ENCODE measurements around the gene TRIM65. TPM values are rescaled to one million over a fixed set of nuclear protein-coding genes. Genes with fewer than 3 reads are reported as not detected.

The TRIM65 gene
- total and polyA plus RNA-seq, 2 of the 13 experiments (the other 11 are each of a cell fraction or from before 2014, with no cell fraction given) = 10.3 to 22.4 TPM

DNA sequence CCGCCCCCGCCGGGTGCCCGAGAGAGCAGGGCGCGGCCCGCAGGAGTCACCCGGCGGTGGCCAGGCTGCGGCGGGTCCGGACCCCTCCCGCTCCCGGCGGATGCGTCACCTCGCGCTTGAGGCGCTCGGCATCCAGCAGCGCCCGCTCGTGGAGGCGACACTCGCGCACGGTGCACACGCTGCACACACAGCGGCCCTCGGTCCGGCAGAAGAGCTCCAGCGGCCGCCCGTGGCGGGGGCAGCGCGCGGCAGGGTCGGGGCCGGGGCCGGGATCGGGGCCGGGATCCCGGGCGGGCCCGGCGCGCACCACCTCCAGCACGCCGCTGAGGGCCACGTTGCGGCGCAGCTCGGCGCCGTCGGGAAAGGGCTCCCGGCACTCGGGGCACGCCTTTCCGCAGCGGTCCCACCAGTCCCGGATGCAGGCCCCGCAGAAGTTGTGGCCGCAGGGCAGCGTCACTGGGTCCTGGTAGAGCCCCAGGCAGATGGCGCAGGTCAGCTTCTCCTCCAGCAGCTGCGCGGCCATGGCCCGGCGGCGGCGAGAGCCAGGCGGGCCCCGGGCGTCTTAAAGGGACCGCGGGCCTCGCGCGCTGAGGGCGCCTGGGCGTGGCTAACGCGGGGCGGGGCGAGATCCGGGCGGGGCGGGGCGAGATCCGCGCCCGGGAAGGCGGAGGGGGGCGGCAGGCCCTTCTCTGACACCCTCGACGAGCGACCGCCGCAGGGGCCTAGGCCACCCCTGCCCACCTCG is at the start of gene TRIM65 (continued):
- TF ChIP-seq ZNF282 (IDR thresholded peaks at IDR 0.05; ENCODE audit: partially characterized antibody) (no peak), ZBTB38 (CRISPR knock-in tag; IDR thresholded peaks at IDR 0.05) (no peak; the same call in 1 of the 2 replicates), ZNF569 (CRISPR knock-in tag; IDR thresholded peaks at IDR 0.05; ENCODE audit: borderline replicate concordance) (no peak), ZNF556 (CRISPR knock-in tag; IDR thresholded peaks at IDR 0.05; ENCODE audit: borderline replicate concordance) (peak; percentile 81; the same call in 1 of the 2 replicates), MYC (CRISPR knock-in tag; IDR thresholded peaks at IDR 0.05; ENCODE audit: borderline replicate concordance) (peak; percentile 78), ZNF224 (CRISPR knock-in tag; IDR thresholded peaks at IDR 0.05) (no peak), ATF7 (IDR thresholded peaks at IDR 0.05) (no peak), ATF7 (CRISPR knock-in tag; IDR thresholded peaks at IDR 0.05) (no peak), ZNF781 (CRISPR knock-in tag; IDR thresholded peaks at IDR 0.05; ENCODE audit: borderline replicate concordance, not compliant biosample characterization) (no peak), ZKSCAN8 (CRISPR knock-in tag; IDR thresholded peaks at IDR 0.05; ENCODE audit: borderline replicate concordance) (no peak), MYNN (CRISPR knock-in tag; IDR thresholded peaks at IDR 0.05; ENCODE audit: low read depth) (no peak), SMYD3 (CRISPR knock-in tag; IDR thresholded peaks at IDR 0.05) (no peak), RFXAP (CRISPR knock-in tag; IDR thresholded peaks at IDR 0.05; ENCODE audit: borderline replicate concordance) (no peak), ZNF207 (IDR thresholded peaks at IDR 0.05; ENCODE audit: borderline replicate concordance) (no peak), ZFP62 (CRISPR knock-in tag; IDR thresholded peaks at IDR 0.05) (no peak), CBX2 (IDR thresholded peaks at IDR 0.05; ENCODE audit: low read depth, low read length) (no peak), CBX2 (CRISPR knock-in tag; IDR thresholded peaks at IDR 0.05; ENCODE audit: low read depth) (no peak), ZNF276 (CRISPR knock-in tag; IDR thresholded peaks at IDR 0.05; ENCODE audit: low read depth) (0 out of 2 replicates have a peak, but pooled peaks have one; percentile 69), KAT2B (IDR thresholded peaks at IDR 0.05; ENCODE audit: borderline replicate concordance, low read depth, low read length) (no peak), ZNF616 (CRISPR knock-in tag; IDR thresholded peaks at IDR 0.05; ENCODE audit: low read depth) (peak; percentile 70; the same call in 1 of the 2 replicates), ZNF564 (CRISPR knock-in tag; IDR thresholded peaks at IDR 0.05) (peak; percentile 58; the same call in 1 of the 2 replicates)
- TF ChIP-seq, protein P1, sequence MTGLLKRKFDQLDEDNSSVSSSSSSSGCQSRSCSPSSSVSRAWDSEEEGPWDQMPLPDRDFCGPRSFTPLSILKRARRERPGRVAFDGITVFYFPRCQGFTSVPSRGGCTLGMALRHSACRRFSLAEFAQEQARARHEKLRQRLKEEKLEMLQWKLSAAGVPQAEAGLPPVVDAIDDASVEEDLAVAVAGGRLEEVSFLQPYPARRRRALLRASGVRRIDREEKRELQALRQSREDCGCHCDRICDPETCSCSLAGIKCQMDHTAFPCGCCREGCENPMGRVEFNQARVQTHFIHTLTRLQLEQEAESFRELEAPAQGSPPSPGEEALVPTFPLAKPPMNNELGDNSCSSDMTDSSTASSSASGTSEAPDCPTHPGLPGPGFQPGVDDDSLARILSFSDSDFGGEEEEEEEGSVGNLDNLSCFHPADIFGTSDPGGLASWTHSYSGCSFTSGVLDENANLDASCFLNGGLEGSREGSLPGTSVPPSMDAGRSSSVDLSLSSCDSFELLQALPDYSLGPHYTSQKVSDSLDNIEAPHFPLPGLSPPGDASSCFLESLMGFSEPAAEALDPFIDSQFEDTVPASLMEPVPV (CRISPR knock-in tag; IDR thresholded peaks at IDR 0.05) = peak; percentile 89
- TF ChIP-seq, protein P2, sequence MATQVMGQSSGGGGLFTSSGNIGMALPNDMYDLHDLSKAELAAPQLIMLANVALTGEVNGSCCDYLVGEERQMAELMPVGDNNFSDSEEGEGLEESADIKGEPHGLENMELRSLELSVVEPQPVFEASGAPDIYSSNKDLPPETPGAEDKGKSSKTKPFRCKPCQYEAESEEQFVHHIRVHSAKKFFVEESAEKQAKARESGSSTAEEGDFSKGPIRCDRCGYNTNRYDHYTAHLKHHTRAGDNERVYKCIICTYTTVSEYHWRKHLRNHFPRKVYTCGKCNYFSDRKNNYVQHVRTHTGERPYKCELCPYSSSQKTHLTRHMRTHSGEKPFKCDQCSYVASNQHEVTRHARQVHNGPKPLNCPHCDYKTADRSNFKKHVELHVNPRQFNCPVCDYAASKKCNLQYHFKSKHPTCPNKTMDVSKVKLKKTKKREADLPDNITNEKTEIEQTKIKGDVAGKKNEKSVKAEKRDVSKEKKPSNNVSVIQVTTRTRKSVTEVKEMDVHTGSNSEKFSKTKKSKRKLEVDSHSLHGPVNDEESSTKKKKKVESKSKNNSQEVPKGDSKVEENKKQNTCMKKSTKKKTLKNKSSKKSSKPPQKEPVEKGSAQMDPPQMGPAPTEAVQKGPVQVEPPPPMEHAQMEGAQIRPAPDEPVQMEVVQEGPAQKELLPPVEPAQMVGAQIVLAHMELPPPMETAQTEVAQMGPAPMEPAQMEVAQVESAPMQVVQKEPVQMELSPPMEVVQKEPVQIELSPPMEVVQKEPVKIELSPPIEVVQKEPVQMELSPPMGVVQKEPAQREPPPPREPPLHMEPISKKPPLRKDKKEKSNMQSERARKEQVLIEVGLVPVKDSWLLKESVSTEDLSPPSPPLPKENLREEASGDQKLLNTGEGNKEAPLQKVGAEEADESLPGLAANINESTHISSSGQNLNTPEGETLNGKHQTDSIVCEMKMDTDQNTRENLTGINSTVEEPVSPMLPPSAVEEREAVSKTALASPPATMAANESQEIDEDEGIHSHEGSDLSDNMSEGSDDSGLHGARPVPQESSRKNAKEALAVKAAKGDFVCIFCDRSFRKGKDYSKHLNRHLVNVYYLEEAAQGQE (IDR thresholded peaks at IDR 0.05; ENCODE audit: borderline replicate concordance in 1 of 2, low read depth in 1 of 2, low read length in 2 of 2) = no peak; a peak in 1 of 4 replicates

Measured in HepG2 (cell line).